IPS-20b (cell line): ENCODE data around the gene MIER2.

Experiments used
- H3K27ac ChIP-seq: one replicate; pipeline ENCODE4 v1.5.1; 2013; ENCODE audit warnings: low read length
- H3K27me3 ChIP-seq: 2 replicates; pipeline ENCODE4 v1.6.1; 2013; ENCODE audit warnings: mild to moderate bottlenecking, low read length, inconsistent platforms; ENCODE audit not compliant: insufficient read depth
- H3K36me3 ChIP-seq: 2 replicates; pipeline ENCODE4 v1.6.1; 2013; ENCODE audit warnings: low read depth, mild to moderate bottlenecking, inconsistent platforms, low read length, moderate library complexity; ENCODE audit not compliant: insufficient read depth
- H3K4me1 ChIP-seq: 2 replicates; pipeline ENCODE4 v1.6.1; 2013; ENCODE audit warnings: mild to moderate bottlenecking, control low read depth, inconsistent platforms, low read length, moderate library complexity; ENCODE audit not compliant: insufficient read depth
- H3K4me3 ChIP-seq: 2 replicates; pipeline ENCODE4 v1.5.1; 2013; ENCODE audit warnings: mild to moderate bottlenecking, low read length, inconsistent platforms
- H3K9ac ChIP-seq: 2 replicates; pipeline ENCODE4 v1.6.1; 2013; ENCODE audit warnings: low read depth, mild to moderate bottlenecking, inconsistent platforms, low read length, moderate library complexity
- H3K9me3 ChIP-seq: 2 replicates; pipeline ENCODE4 v1.6.1; 2013; ENCODE audit warnings: mild to moderate bottlenecking, low read depth, low read length, inconsistent platforms; ENCODE audit not compliant: insufficient read depth

Gene MIER2

DNA sequence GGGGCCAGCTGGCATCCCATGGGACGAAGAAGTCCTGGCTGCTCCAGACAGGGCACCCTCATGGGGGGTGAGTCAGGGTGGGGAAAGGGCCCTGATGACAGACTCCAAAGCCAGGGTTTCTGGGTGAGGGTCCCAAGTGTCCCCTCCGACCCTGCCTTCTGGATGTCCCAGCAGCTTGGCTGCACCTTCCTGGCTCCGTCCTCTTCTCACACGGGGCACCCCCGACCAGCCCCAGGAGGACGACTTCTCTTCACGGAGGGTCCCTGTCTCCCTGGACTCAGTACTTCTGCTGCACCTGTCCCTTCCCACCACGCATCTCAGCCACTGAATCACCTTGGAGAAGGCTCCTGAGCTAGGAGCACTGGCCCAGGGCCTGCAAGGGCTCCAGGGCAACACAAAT, 19.9 kb downstream of the MIER2 start:
- H3K27me3 ChIP-seq: no peaks in the 10 kb centered on the region
- no peak overlapping the region for H3K9ac ChIP-seq
- peaks cover 95% of the 10 kb centered on the region for H3K36me3 ChIP-seq

DNA sequence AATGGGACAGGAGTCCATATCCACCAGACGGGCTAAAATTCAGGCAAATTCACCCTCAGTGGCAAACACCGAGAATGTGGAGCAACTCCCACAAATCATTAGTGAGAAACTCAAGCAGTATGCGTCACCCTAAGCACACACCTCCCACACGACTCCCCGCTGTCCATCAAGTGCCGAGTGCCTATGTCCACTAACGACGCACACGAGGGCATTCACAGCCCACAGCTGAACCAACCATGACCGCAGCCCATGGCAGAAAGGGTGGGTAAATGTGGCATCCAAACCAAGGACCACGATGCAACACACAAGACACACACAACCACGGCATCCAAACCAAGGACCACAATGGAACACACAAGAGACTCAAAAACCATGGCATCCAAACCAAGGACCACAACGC, 22.0 kb downstream of the MIER2 start:
- Histone ChIP-seq H3K36me3 (peaks cover 85% of the 10 kb centered on the region), H3K4me1 (no peaks in the 10 kb centered on the region)

More for the DNA sequence above, 19.9 kb downstream of the MIER2 start:
- Histone ChIP-seq H3K4me1 (no peaks in the 10 kb centered on the region), H3K27ac (no peak overlapping the region), H3K9me3 (peaks cover 14% of the 10 kb centered on the region), H3K4me3 (no peak overlapping the region)

DNA sequence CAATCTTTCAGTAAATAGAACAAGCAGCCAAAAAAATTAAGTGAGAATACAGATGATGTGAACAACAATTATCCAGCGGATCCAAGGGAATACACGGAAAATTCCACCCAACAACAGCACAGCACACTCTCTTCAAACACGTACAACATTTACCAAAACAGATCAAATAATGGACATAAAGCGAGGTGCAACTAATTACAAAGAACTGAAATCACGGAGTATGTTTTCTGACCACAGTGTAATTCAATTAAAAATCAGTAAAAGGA, 26.2 kb downstream of the MIER2 start:
- Histone ChIP-seq H3K9ac (no peak overlapping the region), H3K27ac (no peak overlapping the region), H3K4me1 (no peaks in the 10 kb centered on the region), H3K4me3 (no peak overlapping the region), H3K27me3 (no peaks in the 10 kb centered on the region), H3K36me3 (peaks cover 76% of the 10 kb centered on the region), H3K9me3 (peaks cover 10% of the 10 kb centered on the region)

More for the DNA sequence above, 22.0 kb downstream of the MIER2 start:
- Histone ChIP-seq H3K27me3 (no peaks in the 10 kb centered on the region), H3K27ac (no peak overlapping the region), H3K9ac (no peak overlapping the region), H3K9me3 (peaks cover 10% of the 10 kb centered on the region), H3K4me3 (no peak overlapping the region)

DNA sequence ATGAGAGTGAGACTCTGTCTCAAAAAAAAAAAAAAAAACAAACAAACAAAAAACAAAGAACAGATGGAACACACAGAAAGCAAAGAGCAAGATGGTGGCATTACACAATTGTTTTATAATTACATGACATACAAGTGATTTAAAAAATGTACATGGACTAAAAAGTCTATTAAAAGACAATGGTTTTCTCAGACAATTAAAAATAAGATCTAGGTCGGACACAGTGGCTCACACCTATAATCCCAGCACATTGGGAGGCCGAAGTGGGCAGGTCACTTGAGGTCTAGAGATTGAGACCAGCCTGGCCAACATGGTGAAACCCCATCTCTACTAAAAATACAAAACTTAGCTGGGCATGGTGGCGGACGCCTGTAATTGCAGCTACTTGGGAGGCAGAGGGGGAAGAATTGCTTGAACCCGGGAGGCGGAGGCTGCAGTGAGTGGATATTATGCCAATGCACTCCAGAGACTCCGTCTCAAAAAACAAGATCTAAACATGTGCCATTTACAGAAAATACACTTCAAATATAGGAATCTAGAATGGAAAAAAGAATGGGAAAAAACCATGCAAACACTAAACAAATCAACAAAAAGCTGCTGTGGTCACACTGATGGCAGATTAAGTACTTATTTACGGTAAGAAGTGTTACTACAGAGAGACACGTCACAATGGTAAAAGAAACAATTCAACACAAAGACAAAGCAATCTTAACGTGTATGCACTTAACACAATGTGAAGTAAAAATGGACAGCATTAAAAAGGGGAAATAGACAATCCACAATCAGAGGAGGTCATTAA, 26.7 kb downstream of the MIER2 start:
- Histone ChIP-seq H3K36me3 (peaks cover 76% of the 10 kb centered on the region), H3K9ac (no peak overlapping the region), H3K9me3 (peaks cover 10% of the 10 kb centered on the region), H3K27ac (no peak overlapping the region), H3K27me3 (no peaks in the 10 kb centered on the region), H3K4me3 (no peak overlapping the region), H3K4me1 (no peaks in the 10 kb centered on the region)

DNA sequence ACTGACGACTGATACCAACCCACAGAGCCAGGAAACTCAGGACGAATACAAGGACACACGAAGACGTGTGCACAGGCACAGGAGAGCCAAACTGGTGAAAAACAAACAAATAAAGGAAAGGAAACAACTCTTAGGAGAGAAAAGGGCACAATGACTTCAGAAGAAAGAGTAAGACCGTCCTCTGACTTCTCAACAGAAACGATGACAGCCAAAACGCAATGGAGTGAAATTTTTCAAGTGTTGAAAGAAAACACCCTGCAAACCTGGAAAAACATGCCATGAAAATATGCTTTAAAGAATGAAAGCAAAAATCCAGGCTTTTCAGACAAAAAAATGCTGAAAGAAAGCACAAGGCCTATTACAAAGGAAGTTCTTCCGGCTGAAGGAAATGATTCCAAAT, 28.8 kb downstream of the MIER2 start:
- Histone ChIP-seq H3K9me3 (peaks cover 6% of the 10 kb centered on the region), H3K4me3 (no peak overlapping the region), H3K36me3 (peaks cover 72% of the 10 kb centered on the region), H3K4me1 (no peaks in the 10 kb centered on the region), H3K27me3 (no peaks in the 10 kb centered on the region), H3K27ac (no peak overlapping the region), H3K9ac (no peak overlapping the region)

DNA sequence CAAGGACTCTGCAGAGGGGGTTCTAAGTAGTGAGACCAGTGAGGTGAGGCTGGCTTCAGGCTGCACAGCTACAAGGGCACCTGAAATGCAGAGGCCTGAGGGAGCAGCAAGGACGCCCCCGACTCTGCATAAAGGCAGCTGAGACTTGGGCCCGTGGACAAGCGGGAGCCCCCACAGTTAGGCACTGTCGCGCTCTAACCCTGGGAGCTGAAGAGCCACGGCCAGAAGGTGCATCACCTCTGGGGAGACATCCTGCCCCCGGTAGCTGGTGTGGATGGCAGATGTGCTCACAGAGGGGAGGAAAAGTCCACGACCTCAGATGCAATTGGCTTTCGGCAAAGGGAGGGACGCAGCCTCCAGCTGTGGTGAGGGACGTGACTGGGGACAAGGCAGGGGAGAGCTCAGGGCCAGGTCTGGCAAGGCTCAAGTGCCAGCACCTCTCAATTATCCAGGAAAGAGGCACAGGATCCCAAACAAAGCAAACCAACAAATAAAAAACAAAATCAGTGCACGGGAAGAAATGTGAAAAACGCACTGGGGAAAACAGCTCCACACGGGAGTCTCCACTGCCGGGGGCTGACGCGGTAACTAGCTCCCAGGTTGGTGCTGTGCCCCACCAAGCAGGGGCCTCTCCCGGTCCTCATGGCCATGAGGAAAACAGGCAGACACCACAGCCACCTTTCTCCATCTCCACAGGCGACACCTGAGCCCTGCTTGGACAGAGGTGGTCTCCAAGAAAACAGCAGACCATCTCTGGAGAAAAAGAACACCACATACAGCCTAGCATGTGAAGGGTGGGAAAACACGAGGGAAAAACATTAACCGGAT, 30.4 kb downstream of the MIER2 start:
- Histone ChIP-seq H3K27me3 (no peaks in the 10 kb centered on the region), H3K9me3 (no peaks in the 10 kb centered on the region), H3K27ac (no peak overlapping the region), H3K4me1 (no peaks in the 10 kb centered on the region), H3K36me3 (peaks cover 65% of the 10 kb centered on the region), H3K4me3 (no peak overlapping the region), H3K9ac (no peak overlapping the region)

DNA sequence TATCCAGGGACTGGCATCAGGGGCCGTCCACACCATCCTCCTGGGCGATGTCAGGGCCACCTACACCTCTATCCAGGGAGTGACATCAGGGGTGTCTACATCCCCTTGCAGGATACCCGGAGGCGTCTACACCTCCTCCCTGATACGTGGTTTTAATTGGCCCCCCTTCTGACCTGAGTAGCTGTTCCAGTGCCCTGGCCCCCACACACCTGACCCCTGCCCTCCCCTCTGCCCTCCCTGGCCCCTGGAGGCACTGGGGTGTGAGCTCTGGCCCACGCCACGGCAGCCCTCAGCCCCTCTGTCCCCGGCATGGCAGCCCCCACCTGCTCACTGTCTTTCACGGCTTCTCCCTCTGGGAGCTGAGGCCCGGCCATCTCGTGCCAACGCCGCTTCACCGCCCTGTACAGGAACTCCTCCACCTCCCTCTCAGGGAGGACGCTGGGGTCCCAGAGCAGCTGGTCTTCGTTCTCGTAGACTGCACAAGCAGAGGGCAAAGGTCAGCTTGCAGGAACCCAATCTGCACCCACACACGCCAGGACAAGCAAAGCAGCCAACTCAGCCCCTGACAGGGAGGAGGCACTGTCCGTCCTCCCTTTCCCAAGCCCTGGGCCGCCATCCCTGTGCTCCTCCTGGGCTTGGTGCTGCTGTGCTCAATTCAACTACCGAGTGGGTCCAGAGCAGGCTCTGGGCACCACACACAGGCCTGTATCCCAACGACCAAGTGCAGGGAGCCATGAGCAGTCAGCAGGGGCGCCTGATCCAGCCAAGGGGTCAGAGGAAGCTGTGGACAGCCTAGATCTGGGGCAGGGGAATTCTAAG, 31.2 kb downstream of the MIER2 start:
- Histone ChIP-seq H3K27me3 (no peaks in the 10 kb centered on the region), H3K4me3 (no peak overlapping the region), H3K36me3 (peaks cover 63% of the 10 kb centered on the region), H3K9me3 (no peaks in the 10 kb centered on the region), H3K4me1 (no peaks in the 10 kb centered on the region), H3K9ac (no peak overlapping the region), H3K27ac (no peak overlapping the region)

DNA sequence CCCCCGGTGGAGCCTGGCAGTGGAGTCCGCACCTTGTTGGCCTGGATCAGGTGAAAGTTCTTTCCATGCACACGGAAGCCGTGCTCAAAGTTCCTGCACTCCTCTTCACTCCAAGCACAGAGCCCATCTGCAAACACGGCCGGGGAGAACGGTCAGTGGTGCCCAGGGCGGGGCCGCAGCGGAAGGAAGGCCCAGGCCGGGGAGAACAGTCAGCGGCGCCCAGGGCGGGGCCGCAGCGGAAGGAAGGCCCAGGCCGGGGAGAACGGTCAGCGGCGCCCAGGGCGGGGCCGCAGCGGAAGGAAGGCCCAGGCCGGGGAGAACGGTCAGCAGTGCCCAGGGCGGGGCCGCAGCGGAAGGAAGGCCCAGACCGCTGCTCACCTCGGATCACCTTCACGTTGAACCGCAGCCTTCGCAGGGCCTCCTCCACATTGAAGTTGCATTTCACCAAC, 32.8 kb downstream of the MIER2 start:
- Histone ChIP-seq H3K27me3 (no peaks in the 10 kb centered on the region), H3K9ac (no peak overlapping the region), H3K27ac (no peak overlapping the region), H3K4me3 (no peak overlapping the region), H3K9me3 (no peaks in the 10 kb centered on the region), H3K4me1 (no peaks in the 10 kb centered on the region), H3K36me3 (peaks cover 67% of the 10 kb centered on the region)

DNA sequence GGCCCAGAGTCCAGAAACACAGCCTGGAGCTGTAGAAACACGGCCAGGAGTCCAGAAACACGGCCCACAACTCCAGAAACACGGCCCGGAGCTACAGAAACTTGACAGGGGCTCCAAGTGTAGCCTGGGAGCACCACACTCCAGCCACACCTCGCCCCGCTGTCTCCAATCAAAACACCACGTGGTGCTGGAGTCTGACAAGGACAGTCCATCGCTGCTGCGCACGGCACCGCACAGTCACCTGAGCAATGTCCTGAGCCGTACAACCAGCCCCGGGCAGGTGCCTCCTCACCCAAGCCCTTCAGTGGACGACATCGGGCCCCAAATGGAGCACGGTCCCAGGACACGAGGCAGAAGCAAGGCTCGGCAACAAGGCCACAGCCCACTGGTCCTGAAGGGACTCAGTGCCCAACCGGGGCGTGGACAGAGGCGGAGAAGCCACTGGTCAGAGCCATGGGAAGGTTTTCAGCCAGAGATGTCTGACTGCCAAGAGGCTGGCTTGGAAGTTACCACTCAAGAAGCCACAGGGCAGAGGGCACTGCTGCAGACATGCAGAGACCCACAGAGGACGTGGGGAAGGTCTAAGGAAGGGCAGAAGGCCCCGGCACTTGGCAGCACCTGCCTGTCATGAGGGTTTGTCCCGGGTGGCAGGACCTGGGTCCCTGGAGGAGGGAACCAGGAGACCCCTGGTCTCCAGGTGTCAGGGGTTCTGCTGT, 33.7 kb downstream of the MIER2 start:
- Histone ChIP-seq H3K4me1 (no peaks in the 10 kb centered on the region), H3K36me3 (peaks cover 69% of the 10 kb centered on the region), H3K9ac (no peak overlapping the region), H3K4me3 (no peak overlapping the region), H3K27me3 (no peaks in the 10 kb centered on the region), H3K9me3 (no peaks in the 10 kb centered on the region), H3K27ac (no peak overlapping the region)

DNA sequence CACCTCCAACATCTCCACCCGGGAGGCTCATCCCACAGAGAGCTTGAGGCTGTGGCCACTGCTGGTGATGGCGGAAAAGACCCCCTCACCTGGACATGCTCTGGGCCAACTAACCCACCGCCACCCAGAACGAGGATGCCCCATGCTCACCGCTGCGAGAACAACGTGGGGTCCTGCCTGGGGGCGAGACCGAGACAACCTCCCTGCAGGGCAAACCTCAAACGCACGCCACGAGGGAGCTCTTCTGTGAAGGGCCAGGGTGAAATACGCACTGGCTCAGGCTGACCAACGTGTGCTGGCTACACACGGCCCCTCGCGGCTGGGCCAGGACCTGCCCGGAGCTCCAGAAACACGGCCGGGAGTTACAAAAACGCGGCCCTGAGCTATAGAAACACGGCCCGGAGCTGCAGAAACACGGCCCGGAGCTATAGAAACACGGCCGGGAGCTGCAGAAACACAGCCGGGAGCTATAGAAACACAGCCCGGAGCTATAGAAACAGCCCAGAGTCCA, 34.4 kb downstream of the MIER2 start:
- Histone ChIP-seq H3K27me3 (no peaks in the 10 kb centered on the region), H3K36me3 (peaks cover 69% of the 10 kb centered on the region), H3K9ac (no peak overlapping the region), H3K9me3 (no peaks in the 10 kb centered on the region), H3K27ac (no peak overlapping the region), H3K4me1 (no peaks in the 10 kb centered on the region), H3K4me3 (no peak overlapping the region)

DNA sequence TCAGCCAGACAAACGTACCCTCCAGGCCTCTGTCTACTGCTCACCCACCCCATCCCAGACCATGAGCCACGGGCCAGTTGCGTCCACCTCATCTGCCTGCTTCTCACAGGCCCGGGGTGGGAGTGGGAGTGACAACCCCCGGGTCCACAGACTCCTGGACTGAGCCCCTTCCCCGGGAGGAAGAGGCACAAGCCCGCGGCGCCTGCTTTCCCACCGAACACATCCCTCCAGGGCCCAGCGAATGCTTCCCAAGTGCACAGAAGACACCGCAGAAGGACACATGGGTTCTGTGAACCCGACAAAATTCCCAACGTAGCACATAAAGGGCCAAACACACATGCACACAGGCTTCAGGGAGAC, 35.4 kb downstream of the MIER2 start:
- H3K27me3 ChIP-seq: no peaks in the 10 kb centered on the region
- H3K4me3 ChIP-seq: no peak overlapping the region
- H3K9ac ChIP-seq: no peak overlapping the region
- no peaks in the 10 kb centered on the region for H3K9me3 ChIP-seq
- peaks cover 66% of the 10 kb centered on the region for H3K36me3 ChIP-seq
- H3K4me1 ChIP-seq: no peaks in the 10 kb centered on the region
- H3K27ac ChIP-seq: no peak overlapping the region
